ENCODE data around the gene SMYD3.

SMYD3 gene

DNA sequence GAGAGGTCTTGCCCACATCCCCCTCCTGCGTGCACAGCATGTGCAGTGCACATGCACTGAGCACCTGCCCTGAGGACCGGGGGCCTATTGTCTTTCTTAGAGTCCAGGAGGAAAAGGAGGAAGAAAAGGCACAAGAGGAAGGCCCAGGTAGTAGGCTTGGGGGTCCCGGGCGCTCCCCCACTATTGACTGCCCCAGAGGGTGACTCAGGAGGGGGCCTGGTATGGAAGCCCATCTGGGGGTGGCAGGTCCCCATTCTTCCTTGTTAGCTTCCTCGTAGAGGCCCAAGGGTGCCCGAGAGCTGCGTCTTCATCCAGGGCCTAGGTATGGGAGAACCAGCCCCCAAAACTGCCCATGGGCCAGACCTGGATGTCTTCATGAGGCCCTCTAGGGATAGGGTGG is 4.1 kb upstream of the SMYD3 start:
- TF ChIP-seq, protein P1, sequence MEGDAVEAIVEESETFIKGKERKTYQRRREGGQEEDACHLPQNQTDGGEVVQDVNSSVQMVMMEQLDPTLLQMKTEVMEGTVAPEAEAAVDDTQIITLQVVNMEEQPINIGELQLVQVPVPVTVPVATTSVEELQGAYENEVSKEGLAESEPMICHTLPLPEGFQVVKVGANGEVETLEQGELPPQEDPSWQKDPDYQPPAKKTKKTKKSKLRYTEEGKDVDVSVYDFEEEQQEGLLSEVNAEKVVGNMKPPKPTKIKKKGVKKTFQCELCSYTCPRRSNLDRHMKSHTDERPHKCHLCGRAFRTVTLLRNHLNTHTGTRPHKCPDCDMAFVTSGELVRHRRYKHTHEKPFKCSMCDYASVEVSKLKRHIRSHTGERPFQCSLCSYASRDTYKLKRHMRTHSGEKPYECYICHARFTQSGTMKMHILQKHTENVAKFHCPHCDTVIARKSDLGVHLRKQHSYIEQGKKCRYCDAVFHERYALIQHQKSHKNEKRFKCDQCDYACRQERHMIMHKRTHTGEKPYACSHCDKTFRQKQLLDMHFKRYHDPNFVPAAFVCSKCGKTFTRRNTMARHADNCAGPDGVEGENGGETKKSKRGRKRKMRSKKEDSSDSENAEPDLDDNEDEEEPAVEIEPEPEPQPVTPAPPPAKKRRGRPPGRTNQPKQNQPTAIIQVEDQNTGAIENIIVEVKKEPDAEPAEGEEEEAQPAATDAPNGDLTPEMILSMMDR (IDR thresholded peaks at IDR 0.05), result no peak

DNA sequence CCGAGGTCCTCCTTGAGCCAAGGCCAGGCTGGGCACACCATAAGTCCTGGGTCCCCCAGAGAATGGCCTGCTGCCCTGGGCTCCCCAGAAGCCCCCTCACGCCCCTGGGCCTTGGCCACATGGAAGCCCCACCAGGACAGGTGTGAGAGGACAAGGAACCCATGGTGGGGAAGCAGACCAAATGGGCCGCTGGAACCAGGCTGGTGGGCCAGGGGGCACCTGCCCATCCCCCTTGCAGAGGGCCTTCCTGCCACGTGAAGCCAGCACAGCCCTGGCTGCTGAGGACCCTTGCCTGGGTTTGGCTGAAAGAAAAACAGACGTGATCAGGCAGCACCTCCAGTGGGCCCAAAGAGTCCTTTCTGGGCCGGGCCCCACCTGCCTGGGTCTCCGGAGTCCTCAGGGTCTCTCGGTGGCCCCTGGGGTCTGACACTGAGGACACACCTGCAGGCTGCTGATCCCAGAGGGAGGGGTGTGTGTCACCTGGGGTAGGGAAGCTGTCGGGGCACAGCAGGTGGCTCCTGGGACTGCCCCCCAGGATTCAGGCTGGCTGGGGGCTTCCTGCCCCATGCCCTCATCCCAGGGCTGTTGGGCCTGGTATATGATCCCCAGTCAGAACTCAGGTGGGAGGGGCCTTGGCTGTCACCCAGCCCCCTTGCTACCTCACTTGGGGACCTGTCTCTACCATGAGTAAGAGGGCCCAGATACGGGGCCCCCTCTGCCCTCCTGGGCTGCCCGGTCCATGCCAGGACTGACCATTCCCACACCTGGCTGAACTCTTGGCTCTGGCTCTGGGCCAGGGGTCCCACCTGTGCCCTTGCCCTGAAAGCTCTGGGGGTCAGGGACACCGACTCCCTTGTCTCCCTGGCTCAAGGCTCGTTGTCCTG is 3.3 kb upstream of the SMYD3 start:
- H3K4me3 ChIP-seq, result no peak overlapping the region
- TF ChIP-seq, protein P1 (IDR thresholded peaks at IDR 0.05), result no peak
- no peak overlapping the region for H3K27ac ChIP-seq
- no peak for DNase-seq (ENCODE audit: low spot score)

More for the DNA sequence above, 4.1 kb upstream of the SMYD3 start:
- no peak overlapping the region for H3K4me3 ChIP-seq
- no peak overlapping the region for H3K27ac ChIP-seq
- DNase-seq (ENCODE audit: low spot score), result no peak

DNA sequence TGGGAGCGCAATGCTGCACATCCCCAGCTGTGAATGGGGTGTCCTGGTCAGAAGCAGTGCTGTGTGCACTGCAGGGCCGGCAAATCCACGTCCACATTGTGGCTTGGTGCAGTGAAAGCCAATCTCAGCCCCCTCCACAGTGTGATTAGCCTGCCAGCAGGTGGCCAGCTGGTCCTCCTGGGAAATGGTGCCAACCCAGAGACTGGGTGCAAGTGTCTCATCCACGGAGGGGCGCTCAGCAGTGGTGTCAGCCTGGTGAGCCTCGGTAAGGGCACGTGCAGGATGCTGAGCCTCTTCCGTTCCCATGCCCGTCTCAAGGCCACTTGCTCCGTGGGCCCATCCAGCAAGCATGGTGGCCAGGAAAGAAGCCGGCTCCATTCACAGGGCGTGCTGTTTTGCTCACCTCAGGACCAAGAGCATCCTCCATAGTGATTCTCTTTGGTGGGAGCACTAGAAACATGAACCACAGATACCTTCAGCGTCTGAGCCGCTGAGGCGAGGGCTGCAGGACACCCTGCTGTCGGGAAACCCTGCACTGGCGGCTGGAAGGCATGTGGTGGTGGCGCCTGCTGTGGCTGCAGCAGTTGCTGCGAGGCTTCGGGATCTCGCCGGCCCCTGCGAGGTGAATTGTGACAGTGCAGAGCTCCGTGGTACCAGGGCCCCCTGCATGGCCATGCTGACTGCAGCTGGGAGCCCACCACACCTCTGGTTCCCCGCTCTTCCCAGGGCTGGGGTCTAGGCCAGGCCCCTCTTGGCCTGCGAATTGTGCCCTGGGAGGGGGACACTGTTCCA is 2.0 kb upstream of the SMYD3 start:
- no peak for DNase-seq (ENCODE audit: low spot score)
- TF ChIP-seq, protein P1 (IDR thresholded peaks at IDR 0.05), result no peak
- Histone ChIP-seq H3K4me3 (no peak overlapping the region), H3K27ac (no peak overlapping the region)

DNA sequence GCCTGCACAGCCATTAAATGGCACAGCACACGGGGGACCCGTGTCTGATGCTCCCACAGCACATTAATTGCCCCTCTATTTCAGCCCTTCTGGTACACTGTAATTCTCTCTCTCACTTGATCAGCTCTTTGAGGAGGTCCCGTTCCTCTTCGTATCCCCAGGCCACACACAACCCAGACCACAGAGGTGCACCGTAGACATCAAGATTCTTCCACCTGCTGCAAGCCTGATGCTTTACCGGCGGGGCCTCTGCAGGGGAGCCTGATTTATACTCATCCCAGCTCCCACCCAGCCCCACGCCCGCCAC is 759 bp downstream of the SMYD3 start:
- Histone ChIP-seq H3K4me3 (peak overlapping the region; percentile 91), H3K27ac (no peak overlapping the region)
- DNase-seq (ENCODE audit: low spot score), result no peak
- TF ChIP-seq, protein P1 (IDR thresholded peaks at IDR 0.05), result no peak

DNA sequence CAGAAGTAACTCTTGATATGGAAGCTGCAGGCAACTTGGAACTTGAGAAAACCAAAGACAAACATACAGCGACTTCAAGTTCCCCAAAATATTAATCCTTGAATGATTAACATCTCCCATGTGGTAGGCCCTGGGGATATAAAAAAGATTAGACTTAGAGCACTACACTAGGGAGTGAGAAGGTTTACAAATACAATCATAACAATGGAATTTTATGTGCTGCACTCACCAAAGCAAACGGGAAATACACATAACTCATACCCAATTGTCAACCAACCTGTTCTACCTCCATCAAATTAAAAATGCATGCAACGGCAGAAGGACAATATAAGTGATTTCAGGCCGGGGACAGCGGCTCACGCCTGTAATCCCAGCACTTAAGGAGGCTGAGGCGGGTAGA is 3.7 kb downstream of the SMYD3 start:
- no peak overlapping the region for H3K4me3 ChIP-seq
- DNase-seq (ENCODE audit: low spot score), result no peak
- no peak overlapping the region for H3K27ac ChIP-seq
- TF ChIP-seq, protein P1 (IDR thresholded peaks at IDR 0.05), result no peak

DNA sequence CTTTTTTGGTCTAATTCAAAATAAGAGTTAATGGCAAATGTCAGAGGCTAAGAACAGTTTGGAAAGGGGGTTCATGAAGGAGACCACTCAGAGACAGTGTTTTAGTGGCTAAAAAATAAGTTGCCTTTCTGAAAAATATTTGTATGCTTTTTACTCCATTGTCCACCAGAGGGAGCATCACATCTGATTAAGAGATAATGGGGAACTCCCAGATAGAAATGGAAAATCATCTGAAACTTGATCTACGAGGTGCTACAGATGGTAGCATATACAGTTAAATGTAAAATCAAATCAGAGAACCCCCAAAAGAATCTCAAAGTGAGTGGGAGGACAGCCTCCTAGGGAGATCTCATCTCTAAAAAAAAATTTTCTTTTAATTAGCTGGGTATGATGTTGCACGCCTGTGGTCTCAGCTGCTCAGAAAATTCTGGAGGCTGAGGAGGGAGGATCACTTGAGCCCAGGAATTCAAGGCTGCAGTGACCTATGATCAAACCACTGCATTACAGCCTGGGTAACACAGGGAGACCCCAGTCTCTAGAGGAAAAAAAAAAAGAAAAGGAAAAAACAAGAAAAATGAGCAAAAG is 9.7 kb downstream of the SMYD3 start:
- Histone ChIP-seq H3K4me3 (no peak overlapping the region), H3K27ac (no peak overlapping the region)
- TF ChIP-seq, protein P1 (IDR thresholded peaks at IDR 0.05), result peak; percentile 57
- no peak for DNase-seq (ENCODE audit: low spot score)

All from coronary artery (tissue), 2 donors.